Measurements from ENCODE around the gene SLC37A4. TPM values are rescaled to one million over a fixed set of nuclear protein-coding genes. Genes with fewer than 3 reads are reported as not detected.
"Not testable (repeated sequence)": the region's sequence is repeated elsewhere in the genome, so short reads cannot be mapped to it uniquely, and the experiment has no call there.

Gene SLC37A4
- total RNA-seq, 2 experiments from 2014 or later: 14.8 to 16.6 TPM

- no peaks in the 10 kb centered on the region for H4K20me1 ChIP-seq (ENCODE audit: insufficient read depth, low read length)
- no peaks in the 10 kb centered on the region for H3K4me1 ChIP-seq (ENCODE audit: insufficient read depth, low read length, poor library complexity, severe bottlenecking)
- intact Hi-C loops (cut with micrococcal nuclease; ENCODE audit: unreplicated experiment): no loop called here
- no TSS peak for BruUV-seq (replicated peaks)
- no peaks in the 10 kb centered on the region for H3K9me2 ChIP-seq (ENCODE audit: insufficient read depth, low read length)
- CTCF ChIA-PET (ENCODE audit: unreplicated experiment): no interaction called here
- H3K9me3 ChIP-seq (ENCODE audit: low read length): no peaks in the 10 kb centered on the region
- no peak overlapping the region for H3K4me3 ChIP-seq (ENCODE audit: low read depth, low read length, poor library complexity, severe bottlenecking)
- DNase-seq (ENCODE audit: low spot score): no peak
- POLR2A ChIA-PET: interaction anchor here (0.6 to 0.7 kb wide), 3 partner anchors 18 to 278 kb away, joined by 4 to 5 read pairs (median 4); no protein-coding TSS in a partner anchor
- H3K36me3 ChIP-seq (ENCODE audit: insufficient read depth, low read length): peaks cover 32% of the 10 kb centered on the region
- TF ChIP-seq EZH2phosphoT487 (IDR thresholded peaks at IDR 0.05; ENCODE audit: borderline replicate concordance, low read depth, low read length) (no peak), CTCF (conservative IDR thresholded peaks at IDR 0.05; ENCODE audit: low read length) (no peak)
- no peak overlapping the region for H2AFZ ChIP-seq (ENCODE audit: low read length)
- no peak overlapping the region for H3K27ac ChIP-seq (ENCODE audit: low read depth, low read length, poor library complexity, severe bottlenecking)
- H3K4me2 ChIP-seq (ENCODE audit: low read length): no peak overlapping the region
- H3K79me2 ChIP-seq (ENCODE audit: insufficient read depth, low read depth, low read length): no peaks in the 10 kb centered on the region
Measured at GRCh38 chr11:119042927-119043326, 12.2 kb upstream of the SLC37A4 start.

DNA sequence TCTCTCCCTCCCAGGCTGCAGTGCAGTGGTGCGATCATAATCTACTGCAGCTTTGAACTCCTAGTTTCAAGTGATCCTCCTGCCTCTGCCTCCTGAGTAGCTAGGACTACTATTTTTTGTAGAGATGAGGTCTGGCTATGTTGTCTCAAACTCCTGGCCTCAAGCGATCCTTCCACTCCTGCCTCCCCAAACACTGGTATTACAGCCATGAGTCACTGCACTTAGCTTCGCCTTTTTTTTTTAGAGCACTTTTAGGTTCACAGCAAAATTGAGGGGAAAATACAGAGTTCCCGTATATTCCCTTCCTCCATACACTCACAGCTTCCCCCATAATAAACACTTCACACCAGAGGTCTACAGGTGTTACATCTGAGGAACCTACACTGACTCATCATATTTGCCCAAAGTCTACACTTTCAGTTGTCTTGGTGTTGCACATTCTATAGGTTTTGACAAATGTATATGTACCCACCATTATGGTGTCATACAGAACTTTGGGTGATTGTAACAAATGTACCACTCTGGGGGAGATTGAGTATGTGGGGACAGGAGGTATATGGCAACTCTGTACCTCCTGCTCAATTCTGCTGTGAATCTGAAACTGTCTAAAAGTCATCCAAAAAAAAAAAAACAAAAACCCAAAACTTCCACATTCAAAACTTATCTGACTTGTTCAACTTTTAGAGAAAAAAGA lies 11.3 kb upstream of the SLC37A4 start:
- intact Hi-C loops (cut with micrococcal nuclease; ENCODE audit: unreplicated experiment): no loop called here
- no peaks in the 10 kb centered on the region for H3K9me2 ChIP-seq (ENCODE audit: insufficient read depth, low read length)
- POLR2A ChIA-PET: interaction anchor here (0.6 to 1.4 kb wide), 4 partner anchors 14 to 279 kb away, joined by 4 to 6 read pairs (median 4); partner anchors contain the start of gene HYOU1
- CTCF ChIA-PET (ENCODE audit: unreplicated experiment): no interaction called here
- no peak overlapping the region for H3K4me3 ChIP-seq (ENCODE audit: low read depth, low read length, poor library complexity, severe bottlenecking)
- no peak overlapping the region for H3K4me2 ChIP-seq (ENCODE audit: low read length)
- no peaks in the 10 kb centered on the region for H3K4me1 ChIP-seq (ENCODE audit: insufficient read depth, low read length, poor library complexity, severe bottlenecking)
- H4K20me1 ChIP-seq (ENCODE audit: insufficient read depth, low read length): no peaks in the 10 kb centered on the region
- no peak for DNase-seq (ENCODE audit: low spot score)
- BruUV-seq (replicated peaks): no TSS peak
- no peak overlapping the region for H3K27ac ChIP-seq (ENCODE audit: low read depth, low read length, poor library complexity, severe bottlenecking)
- H3K9me3 ChIP-seq (ENCODE audit: low read length): no peaks in the 10 kb centered on the region
- TF ChIP-seq CTCF (conservative IDR thresholded peaks at IDR 0.05; ENCODE audit: low read length): no peak
- no peak for TF ChIP-seq EZH2phosphoT487 (IDR thresholded peaks at IDR 0.05; ENCODE audit: borderline replicate concordance, low read depth, low read length)
- H3K36me3 ChIP-seq (ENCODE audit: insufficient read depth, low read length): peaks cover 23% of the 10 kb centered on the region
- no peaks in the 10 kb centered on the region for H3K79me2 ChIP-seq (ENCODE audit: insufficient read depth, low read depth, low read length)
- H2AFZ ChIP-seq (ENCODE audit: low read length): no peak overlapping the region

- H3K36me3 ChIP-seq (ENCODE audit: insufficient read depth, low read length); H3K4me1 ChIP-seq (ENCODE audit: insufficient read depth, low read length, poor library complexity, severe bottlenecking); H3K9me3 ChIP-seq (ENCODE audit: low read length); H3K4me2 ChIP-seq (ENCODE audit: low read length); BruUV-seq (replicated peaks); H3K4me3 ChIP-seq (ENCODE audit: low read depth, low read length, poor library complexity, severe bottlenecking); H3K79me2 ChIP-seq (ENCODE audit: insufficient read depth, low read depth, low read length); H3K9me2 ChIP-seq (ENCODE audit: insufficient read depth, low read length); intact Hi-C loops (cut with micrococcal nuclease; ENCODE audit: unreplicated experiment); DNase-seq (ENCODE audit: low spot score); CTCF ChIA-PET (ENCODE audit: unreplicated experiment); H4K20me1 ChIP-seq (ENCODE audit: insufficient read depth, low read length); POLR2A ChIA-PET: not testable (repeated sequence)
- Histone ChIP-seq H2AFZ (ENCODE audit: low read length) (0 out of 2 replicates have a peak overlapping the region, but pooled peaks have one; percentile 9), H3K27ac (ENCODE audit: low read depth, low read length, poor library complexity, severe bottlenecking) (peak overlapping the region; percentile 47)
Measured at GRCh38 chr11:119039471-119039870, 8.8 kb upstream of the SLC37A4 start.
